ENCODE measurements around the gene FCHSD2.
"Not testable (repeated sequence)": the region's sequence is repeated elsewhere in the genome, so short reads cannot be mapped to it uniquely, and the experiment has no call there.

Gene FCHSD2

GRCh38 chr11:73055655-73056354, 86.3 kb downstream of the FCHSD2 start:
- no peak for DNase-seq

DNA sequence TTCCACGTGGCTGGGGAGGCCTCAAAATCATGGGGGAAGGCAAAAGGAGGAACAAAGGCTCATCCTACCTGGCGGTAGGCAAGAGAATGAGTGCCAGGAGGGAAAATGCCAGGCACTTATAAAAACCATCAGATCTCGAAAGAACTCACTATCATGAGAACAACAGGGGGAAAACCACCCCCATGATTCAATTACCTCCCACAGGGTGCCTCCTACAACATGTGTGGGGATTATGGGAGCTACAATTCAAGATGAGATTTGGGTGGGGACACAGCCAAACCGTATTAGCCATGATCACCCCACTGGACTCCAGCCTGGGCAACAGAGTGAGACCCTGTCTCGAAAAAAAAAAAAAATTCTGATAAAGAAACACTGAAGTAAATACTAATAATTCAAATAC, 87.1 kb downstream of the FCHSD2 start:
- DNase-seq: no peak

- no peak for DNase-seq
Observed at GRCh38 chr11:73053964-73054363, 88.2 kb downstream of the FCHSD2 start.

DNA sequence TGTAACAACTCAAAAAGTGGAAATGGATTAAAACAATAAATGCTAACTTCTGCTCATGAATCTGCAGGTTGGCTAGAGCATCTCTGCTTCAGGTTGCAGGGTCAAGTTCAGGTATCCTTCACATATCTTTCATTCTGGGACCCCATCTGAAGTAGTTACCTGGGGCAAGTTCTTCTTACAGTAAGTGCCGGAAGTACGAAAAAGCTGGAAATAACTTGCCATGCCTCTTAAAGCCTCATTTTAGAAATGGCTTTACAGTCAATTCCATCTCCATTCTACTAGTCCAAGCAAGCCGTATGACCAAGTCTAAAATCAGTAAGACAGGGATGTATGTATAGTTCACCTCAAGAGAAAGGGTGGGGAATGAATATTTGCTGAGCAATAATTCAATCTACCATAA, 93.7 kb downstream of the FCHSD2 start:
- DNase-seq: no peak

DNA sequence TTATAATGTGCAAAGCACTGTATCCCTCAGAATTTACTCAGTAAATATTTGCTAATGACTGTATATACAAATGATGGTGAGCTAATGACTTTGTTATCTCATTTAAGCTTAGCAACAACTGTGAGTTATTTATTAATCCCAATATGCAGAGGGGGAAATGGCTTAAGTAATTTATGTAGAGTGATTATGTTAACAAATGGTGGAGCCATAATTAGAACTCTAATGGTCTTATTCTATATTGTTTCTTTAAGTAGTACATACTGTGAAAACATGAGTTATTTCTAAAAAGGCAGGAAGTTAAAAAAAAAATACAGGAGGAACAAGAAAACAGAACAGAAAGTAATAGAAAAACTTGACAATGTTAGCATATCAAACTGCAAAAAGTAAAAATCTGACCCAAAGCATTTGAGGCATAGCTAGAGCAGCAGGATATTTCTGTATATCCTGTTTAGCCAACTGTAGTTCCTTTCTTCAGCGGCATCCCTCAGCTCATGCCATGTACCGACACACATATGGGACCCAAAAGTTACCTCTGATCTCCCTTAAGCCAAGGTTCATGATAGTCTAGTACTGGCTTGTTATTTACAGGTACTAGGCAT, 94.2 kb downstream of the FCHSD2 start:
- DNase-seq: no peak

DNA sequence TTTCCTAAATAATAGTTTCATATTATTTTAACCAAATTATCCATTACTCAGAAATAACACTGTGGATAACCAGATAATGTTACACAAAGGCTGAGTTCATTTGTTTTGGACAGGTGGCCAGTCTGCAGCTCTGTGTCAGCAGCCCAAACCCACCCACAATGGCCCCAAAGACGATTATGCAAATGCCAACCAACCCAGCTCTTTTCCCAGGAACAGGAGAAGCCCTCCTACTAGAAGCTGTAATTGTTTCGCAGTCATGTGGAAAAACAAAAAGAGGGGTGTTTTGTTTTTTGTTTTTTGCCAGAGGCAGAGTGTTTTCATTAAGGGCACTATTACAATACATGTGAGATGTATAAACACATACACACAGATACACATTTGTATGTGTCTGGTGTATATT, 102.1 kb downstream of the FCHSD2 start:
- no peak for DNase-seq

- DNase-seq: no peak
Observed at GRCh38 chr11:73034777-73035176, 107.3 kb downstream of the FCHSD2 start.

- DNase-seq: peak; percentile 56
Observed at GRCh38 chr11:73034331-73034730, 107.8 kb downstream of the FCHSD2 start.

- no peak for DNase-seq
Observed at GRCh38 chr11:73030130-73030529, 112.0 kb downstream of the FCHSD2 start.

GRCh38 chr11:73029403-73029802, 112.7 kb downstream of the FCHSD2 start:
- no peak for DNase-seq

DNA sequence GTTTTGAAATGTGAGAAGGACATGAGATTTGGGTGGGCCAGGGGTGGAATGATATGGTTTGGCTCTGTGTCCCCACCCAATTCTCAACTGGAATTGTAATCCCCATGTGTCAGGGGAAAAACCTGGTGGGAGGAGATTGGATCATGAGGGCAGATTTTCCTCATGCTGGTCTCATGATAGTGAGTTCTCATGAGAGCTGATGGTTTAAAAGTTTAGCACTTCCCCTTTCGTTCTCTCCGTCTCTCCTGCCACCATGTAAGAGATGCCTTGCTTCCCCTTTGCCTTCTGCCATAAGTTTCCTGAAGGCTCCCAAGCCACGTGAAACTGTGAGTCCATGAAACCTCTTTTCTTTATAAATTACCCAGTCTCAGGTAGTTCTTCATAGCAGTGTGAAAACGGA, 113.5 kb downstream of the FCHSD2 start:
- no peak for DNase-seq

DNA sequence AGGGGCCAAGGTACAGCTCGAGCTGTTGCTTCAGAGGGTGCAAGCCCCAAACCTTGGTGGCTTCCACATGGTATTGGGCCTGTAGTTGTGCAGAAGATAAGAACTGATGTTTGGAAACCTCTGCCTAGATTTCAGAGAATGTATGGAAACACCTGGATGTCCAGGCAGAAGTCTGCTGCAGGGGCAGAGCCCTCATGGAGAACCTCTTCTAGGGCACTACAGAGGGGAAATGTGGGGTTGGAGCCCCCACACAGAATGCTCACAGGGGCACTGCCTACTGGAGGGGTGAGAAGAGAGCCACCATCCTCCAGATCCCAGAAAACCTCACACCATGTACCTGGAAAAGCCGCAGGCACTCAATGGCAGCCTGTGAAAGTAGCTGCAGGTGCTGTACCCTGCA, 114.3 kb downstream of the FCHSD2 start:
- DNase-seq: not testable (repeated sequence)

DNA sequence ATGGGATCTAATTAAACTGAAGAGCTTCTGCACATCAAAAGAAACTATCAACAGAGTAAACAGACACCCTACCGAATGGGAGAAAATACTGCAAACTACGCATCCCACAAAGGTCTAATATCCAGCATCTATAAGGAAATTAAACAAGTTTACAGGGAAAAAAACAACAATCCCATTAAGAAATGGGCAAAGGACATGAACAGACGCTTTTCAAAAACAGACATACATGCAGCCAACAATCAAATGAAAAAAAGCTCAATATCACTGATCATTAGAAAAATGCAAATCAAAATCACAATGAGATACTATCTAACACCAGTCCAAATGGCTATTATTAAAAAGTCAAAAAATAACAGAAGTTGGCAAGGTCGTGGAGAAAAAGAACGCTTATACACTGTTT, 117.5 kb downstream of the FCHSD2 start:
- no peak for DNase-seq

GRCh38 chr11:73019996-73020395, 122.1 kb downstream of the FCHSD2 start:
- no peak for DNase-seq

- no peak for DNase-seq
Observed at GRCh38 chr11:73019449-73019848, 122.7 kb downstream of the FCHSD2 start.

DNA sequence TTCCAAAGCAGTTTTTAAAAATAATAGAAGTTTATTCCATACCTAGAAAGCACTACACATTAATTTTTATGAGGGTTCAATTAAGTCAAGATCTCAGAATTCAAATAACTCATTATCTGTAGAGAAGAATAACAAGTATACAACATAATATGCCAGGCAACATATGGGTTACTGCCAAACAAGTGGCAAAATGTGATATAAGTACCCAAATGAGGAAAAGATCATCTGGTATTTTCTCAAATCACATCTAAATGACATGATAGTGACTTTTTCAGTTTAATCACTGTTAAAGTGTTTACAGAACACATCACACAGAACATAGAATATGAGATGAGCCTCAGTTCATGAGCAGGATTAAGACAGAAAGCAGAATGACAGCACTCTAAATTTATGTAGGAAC, 123.3 kb downstream of the FCHSD2 start:
- no peak for DNase-seq

- no peak for DNase-seq
Observed at GRCh38 chr11:73017024-73017751, 124.9 kb downstream of the FCHSD2 start.

DNA sequence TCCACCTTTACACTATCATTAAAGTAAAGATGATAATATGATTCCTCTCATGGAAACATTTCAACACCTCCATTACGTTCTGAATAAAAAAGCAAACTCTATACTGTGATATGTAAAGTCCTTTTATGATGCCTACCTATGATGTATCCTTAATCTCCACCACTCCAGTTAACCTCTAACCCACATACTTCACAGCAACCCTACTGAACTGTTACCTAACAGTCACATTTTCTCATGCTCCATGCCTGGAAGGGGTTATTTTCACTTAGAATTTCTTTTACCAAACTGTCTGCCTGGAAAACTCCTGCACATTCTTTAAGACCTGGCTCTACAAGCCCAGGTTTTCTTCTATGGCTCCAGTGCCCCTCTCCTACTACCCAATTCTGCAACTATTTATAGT, 129.1 kb downstream of the FCHSD2 start:
- no peak for DNase-seq

- no peak for DNase-seq
Observed at GRCh38 chr11:73012121-73012863, 129.8 kb downstream of the FCHSD2 start.

GRCh38 chr11:73011126-73011817, 130.8 kb downstream of the FCHSD2 start:
- DNase-seq: no peak

DNA sequence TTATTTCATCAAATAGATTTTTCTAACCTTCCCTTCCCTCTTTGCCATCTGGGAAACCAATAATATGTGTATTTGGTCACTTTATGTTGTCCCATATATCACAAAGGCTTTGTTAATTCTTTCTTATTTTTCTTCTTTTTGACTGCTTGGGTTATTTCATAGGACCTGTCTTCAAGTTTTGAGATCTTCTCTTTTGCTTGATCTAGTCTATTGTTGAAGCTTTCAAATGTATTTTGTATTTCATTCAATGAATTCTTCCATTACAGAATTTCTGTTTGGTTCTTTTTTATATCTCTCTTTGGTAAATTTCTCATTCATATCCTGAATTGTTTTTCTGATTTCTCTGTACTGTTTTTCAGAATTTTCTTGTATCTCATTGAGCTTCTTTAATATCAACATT, 132.1 kb downstream of the FCHSD2 start:
- DNase-seq: no peak

DNA sequence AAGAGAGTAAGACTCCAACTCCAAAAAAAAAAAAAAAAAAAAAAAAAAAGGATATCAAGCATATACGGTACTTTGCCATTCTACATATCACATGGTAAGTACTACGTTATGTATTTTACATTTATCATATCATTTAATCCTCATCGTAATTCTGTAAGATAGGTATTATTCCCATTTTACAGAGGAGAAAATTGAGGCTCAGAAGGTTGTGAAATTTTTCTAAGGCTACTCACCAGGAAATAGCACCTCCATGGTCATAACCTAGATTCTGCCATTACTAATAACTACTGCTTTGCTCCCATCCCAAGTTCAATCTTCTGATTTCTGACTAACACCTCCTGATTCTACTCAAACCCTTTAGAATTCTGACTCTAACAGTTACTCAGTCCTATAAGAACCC, 138.0 kb downstream of the FCHSD2 start:
- no peak for DNase-seq

DNA sequence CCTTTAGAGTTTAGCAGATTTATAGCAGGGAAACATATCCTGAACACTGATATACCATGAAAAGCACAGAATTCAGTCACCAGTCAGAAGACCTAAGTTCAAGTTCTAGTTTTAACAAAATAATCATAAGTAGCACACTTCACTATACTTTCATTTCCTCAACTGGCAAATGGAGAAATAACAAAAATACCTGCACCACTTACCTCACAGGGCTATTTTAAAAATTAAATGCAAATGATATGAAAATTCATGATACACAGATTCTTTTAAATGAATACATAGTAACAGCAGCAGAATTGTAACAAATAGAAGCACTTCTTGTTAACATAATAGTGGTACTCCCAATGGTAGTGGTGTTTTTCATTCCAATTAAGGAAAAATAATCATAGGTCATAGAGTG, 139.0 kb downstream of the FCHSD2 start:
- DNase-seq: no peak

All from central memory CD4-positive, alpha-beta T cell (primary cell).